CD4-positive, alpha-beta T cell treated with Interleukin-10 for 1 hour (primary cell): ENCODE data around the gene CCDC137.

Experiments
- DNase-seq: peaks from one replicate; pipeline ENCODE4 v3.0.0-alpha.2; 2020

Gene CCDC137

DNA sequence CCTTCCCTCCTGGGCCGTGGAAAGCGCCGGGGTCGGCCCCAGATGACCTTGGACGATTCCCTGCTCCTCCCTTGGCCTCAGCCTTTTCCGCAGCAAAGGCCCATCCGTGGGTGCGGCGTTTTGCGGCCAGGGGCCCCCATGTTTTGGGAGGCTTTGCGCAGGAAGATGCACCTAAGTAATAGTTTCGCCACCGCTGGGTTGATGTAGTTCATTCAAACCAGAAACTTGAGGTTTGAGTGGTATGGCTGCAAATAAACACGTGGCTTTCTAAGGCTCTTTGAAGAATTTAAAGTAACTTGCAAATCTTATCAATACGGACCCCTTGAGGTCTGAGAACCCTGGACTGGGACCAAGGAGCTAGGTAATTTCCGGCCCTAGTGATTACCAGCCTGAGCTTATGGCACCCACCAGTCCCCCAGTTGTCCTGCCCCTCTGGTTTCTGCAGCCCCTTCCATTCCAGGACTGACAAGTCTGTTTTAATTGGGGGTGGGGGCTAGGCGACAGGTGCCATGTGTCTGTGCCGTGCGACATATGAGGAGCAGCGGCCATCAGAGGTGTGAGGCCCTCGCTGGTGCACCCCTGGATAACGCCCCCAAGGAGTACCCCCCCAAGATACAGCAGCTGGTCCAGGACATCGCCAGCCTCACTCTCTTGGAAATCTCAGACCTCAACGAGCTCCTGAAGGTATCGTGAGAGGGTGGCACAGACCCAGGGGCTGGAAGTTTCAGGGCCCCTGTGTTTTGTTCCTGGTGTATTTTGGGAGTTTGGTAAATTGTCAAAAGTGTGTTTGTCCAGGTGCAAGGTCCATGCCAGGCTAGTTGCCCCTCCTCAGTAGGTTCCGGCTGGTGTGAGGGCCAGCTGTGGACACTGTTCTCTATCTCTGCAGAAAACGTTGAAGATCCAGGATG lies 37.5 kb downstream of the CCDC137 start:
- peak; percentile 19 for DNase-seq

DNA sequence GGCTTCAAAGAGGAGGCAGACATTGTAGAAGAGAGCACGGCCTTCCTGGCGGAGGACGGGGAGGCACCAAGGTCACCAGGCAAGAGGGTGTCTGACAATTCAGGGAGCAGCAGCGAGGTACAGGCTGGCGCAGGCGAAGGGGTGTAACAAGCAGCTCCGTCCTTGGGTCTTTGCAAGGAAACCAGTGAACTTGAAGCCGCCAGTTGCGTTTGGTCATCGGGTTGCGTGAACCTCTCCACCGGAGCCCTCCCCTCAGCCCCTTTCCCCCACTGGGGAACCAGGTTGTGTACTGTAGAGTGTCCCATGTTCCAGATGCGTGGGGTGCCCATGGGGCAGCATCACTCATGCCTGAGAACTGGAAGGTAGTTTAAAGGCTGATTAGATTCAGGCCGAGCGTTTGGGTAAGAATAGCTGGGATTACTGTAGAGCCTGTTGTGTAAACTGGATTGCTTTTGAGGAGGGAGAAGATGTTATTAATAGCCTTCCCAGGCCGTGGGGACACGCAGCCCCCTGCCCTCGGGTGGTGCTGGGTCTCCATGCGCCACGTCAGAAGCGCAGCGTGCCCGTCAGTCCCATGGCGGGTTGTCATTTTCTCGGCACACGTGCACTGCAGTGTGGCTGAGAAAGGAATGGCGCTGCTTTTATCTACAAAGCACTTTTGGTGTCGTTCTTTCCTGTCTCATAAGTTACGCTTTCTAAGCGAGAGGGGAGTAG lies 39.1 kb downstream of the CCDC137 start:
- no peak for DNase-seq

DNA sequence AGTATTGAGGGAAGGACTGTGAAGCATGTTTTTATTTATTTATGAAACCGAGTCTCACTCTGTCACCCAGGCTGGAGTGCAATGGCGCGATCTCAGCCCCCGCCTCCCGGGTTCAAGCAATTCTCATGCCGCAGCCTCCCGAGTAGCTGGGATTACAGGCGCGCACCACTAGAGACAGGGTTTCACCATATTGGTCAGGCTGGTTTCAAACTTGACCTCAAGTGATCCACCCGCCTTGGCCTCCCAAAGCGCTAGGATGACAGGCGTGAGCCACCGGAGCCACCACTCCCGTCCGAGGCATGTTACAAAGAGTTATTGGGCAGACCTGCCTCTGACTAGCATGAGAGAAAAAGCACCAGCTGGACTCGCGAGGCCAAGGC lies 39.7 kb downstream of the CCDC137 start:
- DNase-seq, result no peak

DNA sequence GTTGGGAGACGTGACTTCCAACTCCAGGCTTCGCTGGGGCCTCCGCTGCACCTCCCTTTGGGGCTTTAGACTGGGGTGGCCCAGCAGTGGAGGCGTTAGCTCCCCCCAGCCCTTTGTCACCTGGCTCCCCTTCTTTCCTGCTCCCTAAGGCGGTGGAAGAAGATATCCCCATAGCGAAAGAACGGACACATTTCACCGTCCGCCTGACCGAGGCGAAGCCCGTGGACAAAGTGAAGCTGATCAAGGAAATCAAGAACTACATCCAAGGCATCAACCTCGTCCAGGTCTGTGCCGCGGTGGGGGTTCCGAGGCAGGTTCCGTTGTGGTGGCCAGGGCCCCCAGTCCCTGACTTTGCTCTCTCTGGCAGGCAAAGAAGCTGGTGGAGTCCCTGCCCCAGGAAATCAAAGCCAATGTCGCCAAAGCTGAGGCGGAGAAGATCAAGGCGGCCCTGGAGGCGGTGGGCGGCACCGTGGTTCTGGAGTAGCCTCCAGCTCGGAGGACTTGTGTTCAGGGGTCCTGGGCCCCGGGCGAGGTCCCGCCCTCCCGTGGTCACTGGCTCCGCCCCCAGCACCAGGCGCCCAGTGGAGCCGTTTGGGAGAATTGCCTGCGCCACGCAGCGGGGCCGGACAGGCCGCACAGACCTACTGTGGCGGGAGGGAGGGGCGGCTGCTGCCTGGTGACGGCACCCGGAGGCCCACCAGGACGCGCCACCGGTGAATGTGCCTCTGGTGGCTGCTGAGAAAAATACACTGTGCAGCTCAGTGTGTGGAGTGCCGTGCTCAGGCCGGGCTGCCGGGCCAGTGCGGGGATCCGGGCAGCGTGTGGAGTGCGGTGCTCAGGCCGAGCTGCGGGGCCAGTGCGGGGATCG lies 40.5 kb downstream of the CCDC137 start:
- DNase-seq, result no peak

DNA sequence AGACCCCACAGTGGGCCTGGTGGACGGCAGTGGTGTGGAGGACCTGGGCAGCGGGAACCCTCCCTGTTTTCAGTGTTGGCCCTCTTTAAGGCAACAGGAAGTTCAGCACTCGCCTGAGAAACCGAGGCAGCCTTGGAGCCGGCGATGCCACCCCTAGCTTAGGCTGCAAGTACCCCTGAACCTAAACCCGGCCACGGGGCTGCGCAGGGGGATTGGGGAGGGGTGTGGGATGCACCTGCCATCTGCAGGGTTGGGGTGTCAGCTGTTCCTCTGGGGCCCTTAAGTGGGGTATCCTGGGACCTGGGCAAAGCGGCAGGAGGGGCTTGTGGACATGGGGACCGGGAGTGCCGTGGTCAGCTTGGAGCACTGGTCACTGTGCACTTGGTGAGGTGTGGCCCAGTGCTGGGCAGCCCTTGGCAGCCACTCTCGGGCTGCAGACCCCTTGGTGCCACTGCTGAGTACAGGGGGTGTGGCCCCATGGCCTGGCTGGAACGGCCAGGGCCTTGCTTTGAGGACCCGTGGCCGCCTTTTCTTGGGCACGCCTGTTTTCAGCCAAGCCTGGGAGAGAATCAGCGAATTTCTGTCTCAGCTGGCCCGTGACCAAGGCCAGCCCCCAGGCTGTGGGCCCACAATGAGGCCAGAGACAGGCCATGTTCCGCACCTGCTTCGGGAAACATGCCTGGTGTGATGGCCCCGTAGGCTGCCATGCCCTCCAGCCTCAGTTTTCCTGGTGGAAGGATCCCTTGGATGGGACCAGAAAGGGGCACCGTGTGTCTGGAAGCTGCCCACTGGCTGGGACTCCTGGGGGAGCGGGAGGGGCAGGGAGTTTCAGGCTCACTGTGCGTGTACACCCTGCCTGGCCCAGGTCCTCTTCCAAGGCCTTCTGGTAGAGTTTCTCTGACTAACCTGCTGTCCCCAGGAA lies 41.4 kb downstream of the CCDC137 start:
- DNase-seq, result no peak

- no peak for DNase-seq
Observed at GRCh38 chr17:81708739-81709185, 42.2 kb downstream of the CCDC137 start.

- peak; percentile 9 for DNase-seq
Observed at GRCh38 chr17:81710514-81711308, 44.2 kb downstream of the CCDC137 start.

- peak; percentile 78 for DNase-seq
Observed at GRCh38 chr17:81711814-81712467, 45.4 kb downstream of the CCDC137 start, which contains the start of gene SLC25A10. Gene SLC25A10, plus strand, starts transcription at chr17:81712284. Its CDS starts 143 bp downstream, at chr17:81712427.

- DNase-seq, result no peak
Observed at GRCh38 chr17:81712468-81713003, 46.0 kb downstream of the CCDC137 start.

DNA sequence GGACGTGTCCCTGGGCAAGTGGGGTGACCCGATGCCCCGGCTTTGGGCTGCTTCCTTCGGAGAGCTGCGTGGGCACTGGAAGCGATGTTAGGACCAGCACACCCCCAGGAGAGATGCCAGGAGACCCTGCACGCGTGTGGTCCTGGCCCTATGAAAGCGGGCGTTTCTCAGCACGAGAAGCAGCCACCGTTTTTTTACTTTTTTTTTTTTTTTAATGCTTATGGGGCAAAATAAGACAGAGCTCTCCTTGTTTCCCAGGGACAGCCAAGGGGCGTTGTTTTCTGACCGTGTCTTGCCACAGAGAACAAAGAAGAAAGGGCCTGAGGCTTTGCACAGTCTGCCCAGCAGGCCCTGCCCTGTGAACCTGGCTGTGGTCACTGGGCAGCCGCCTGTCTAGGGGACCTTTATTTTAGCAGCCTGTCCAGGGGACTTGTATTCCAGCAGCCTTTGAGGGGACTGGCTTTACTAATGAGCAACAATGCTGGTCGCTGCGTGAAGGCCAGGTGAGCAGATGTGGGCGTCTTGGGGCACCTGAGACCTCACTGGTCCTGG lies 46.5 kb downstream of the CCDC137 start:
- no peak for DNase-seq

- DNase-seq, result no peak
Observed at GRCh38 chr17:81713556-81714411, 47.2 kb downstream of the CCDC137 start.

DNA sequence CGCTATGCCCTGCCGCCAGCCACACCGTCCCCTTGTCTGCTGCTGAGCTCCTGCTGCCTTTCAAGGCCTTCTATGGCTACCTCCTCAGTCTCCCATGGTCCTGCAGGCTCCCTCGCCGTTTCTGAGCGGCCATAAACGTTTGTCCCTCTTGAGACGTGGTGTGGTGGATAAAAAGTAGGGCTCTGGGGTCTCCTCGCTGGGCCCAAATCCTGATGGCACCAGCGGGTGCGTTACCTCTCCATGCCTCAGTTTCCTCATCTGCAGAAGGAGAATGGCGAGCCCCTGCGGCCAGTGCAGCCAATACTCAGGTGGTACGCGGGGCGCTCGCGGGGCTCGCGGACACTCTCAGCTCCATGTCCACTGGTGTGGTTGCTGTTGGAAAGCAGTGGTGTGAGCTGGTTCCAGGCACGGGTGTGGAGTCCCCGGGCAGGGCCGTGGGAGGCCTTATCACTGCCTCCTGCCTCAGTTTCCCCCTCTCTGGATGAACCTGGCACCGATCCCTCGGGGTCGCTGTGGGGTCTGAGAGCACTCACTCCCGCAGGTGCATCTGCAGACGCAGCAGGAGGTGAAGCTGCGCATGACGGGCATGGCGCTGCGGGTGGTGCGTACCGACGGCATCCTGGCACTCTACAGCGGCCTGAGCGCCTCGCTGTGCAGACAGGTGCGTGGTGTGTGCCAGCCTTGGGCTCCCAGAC lies 48.0 kb downstream of the CCDC137 start:
- no peak for DNase-seq

- DNase-seq, result no peak
Observed at GRCh38 chr17:81715107-81715871, 48.8 kb downstream of the CCDC137 start.

GRCh38 chr17:81715872-81716673 lies 49.5 kb downstream of the CCDC137 start:
- DNase-seq, result no peak

DNA sequence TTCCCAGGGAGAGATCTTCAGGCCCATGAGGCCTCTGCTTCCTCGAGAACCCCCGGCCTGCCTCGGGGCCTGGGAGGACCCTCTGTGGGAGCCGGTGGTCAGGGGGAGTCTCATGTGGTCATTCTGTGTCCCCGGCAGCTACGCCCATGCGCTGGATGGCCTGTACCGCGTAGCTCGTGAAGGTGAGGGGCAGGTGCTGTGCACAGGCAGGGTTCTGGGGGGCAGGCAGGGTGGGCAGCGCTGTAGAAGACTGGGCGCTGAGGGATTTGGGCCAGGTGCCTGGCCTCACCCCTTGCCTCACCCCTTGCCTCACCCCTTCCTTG lies 50.1 kb downstream of the CCDC137 start:
- no peak for DNase-seq

- no peak for DNase-seq
Observed at GRCh38 chr17:81717049-81717765, 50.7 kb downstream of the CCDC137 start.
